ENCODE results near the gene ZMYM3. TPM values are rescaled to one million over a fixed set of nuclear protein-coding genes. Genes with fewer than 3 reads are reported as not detected.
A peak's percentile ranks its signal among the peaks of the same experiment; 100 is the strongest.
"Not testable (repeated sequence)": the region's sequence is repeated elsewhere in the genome, so short reads cannot be mapped to it uniquely, and the experiment has no call there.

Gene ZMYM3
- total RNA-seq, 1 experiment from 2014 or later, result 32.9 TPM

- intact Hi-C loops (cut with micrococcal nuclease), result no loop called here
- Histone ChIP-seq H2AFZ (ENCODE audit: low read depth, low read length, poor library complexity, severe bottlenecking) (no peak overlapping the region), H3K79me2 (ENCODE audit: insufficient read depth, low read length) (peaks cover 42% of the 10 kb centered on the region), H3K36me3 (ENCODE audit: control insufficient read depth in 1 of 2, insufficient read depth in 2 of 2, low read length in 2 of 2) (peaks cover 2 to 4% of the 10 kb centered on the region in 2 experiments; a peak in 2 of 4 replicates), H4K20me1 (ENCODE audit: insufficient read depth) (peaks cover 13% of the 10 kb centered on the region; the same call in 1 of the 2 replicates), H3K4me1 (ENCODE audit: control insufficient read depth in 1 of 2, insufficient read depth in 2 of 2, low read length in 2 of 2) (peaks cover 4 to 20% of the 10 kb centered on the region in 2 experiments; a peak in 3 of 4 replicates), H3K27ac (ENCODE audit: low read depth, low read length) (peak overlapping the region; percentile 69), H3K4me2 (ENCODE audit: low read length) (peak overlapping the region; percentile 75), H3K9me3 (ENCODE audit: control insufficient read depth in 1 of 2, insufficient read depth in 1 of 2, low read depth in 1 of 2, low read length in 2 of 2) (no peaks in the 10 kb centered on the region), H3K9ac (ENCODE audit: low read length) (peak overlapping the region; percentile 88), H3K9me2 (ENCODE audit: insufficient read depth) (no peaks in the 10 kb centered on the region), H3K4me3 (replicated peaks in 1 of 2; ENCODE audit: low read depth in 1 of 2, low read length in 2 of 2) (peak overlapping the region; percentile 43 to 76), H3K27me3 (ENCODE audit: insufficient read depth, low read length) (no peaks in the 10 kb centered on the region)
- ChIA-PET RAD21 (ENCODE audit: low non-redundant PET in 1 of 2, low total read pairs in 2 of 2, uncharacterized antibody in 2 of 2, unreplicated experiment in 2 of 2) (no interaction called here), POLR2A (interaction anchor here (0.6 to 1.2 kb wide), 7 partner anchors 10 to 100 kb away, joined by 3 to 8 read pairs (median 4); partner anchors contain the start of genes TAF1 and ZMYM3), CTCF (interaction anchor here (0.7 kb wide), 2 partner anchors 12 to 145 kb away, joined by 3 to 4 read pairs; no protein-coding TSS in a partner anchor)
- ATAC-seq (peak; percentile 70), DNase-seq (ENCODE audit: low read depth, low spot score) (peak; percentile 4)
- TSS peak; percentile 79 for BruUV-seq (replicated peaks)
- TF ChIP-seq EGR1 (IDR thresholded peaks at IDR 0.05; ENCODE audit: low read depth) (peak; percentile 55; the same call in 1 of the 2 replicates), ELF1 (IDR thresholded peaks at IDR 0.05; ENCODE audit: borderline replicate concordance, low read depth) (no peak)
These were observed 28.8 kb upstream of the ZMYM3 start for GRCh38 chrX:71282514-71283402.

GRCh38 chrX:71281300-71281699 lies 27.4 kb upstream of the ZMYM3 start:
- ATAC-seq; H3K27me3 ChIP-seq (ENCODE audit: insufficient read depth, low read length); H3K4me2 ChIP-seq (ENCODE audit: low read length); H4K20me1 ChIP-seq (ENCODE audit: insufficient read depth); H3K9me2 ChIP-seq (ENCODE audit: insufficient read depth); CTCF ChIA-PET; H3K36me3 ChIP-seq (ENCODE audit: control insufficient read depth in 1 of 2, insufficient read depth in 2 of 2, low read length in 2 of 2); POLR2A ChIA-PET; H3K4me3 ChIP-seq (replicated peaks in 1 of 2; ENCODE audit: low read depth in 1 of 2, low read length in 2 of 2); BruUV-seq (replicated peaks); DNase-seq (ENCODE audit: low read depth, low spot score); H3K27ac ChIP-seq (ENCODE audit: low read depth, low read length); intact Hi-C loops (cut with micrococcal nuclease); H2AFZ ChIP-seq (ENCODE audit: low read depth, low read length, poor library complexity, severe bottlenecking); H3K9ac ChIP-seq (ENCODE audit: low read length); H3K9me3 ChIP-seq (ENCODE audit: control insufficient read depth in 1 of 2, insufficient read depth in 1 of 2, low read depth in 1 of 2, low read length in 2 of 2): not testable (repeated sequence)
- peaks cover 27% of the 10 kb centered on the region for H3K79me2 ChIP-seq (ENCODE audit: insufficient read depth, low read length)
- peaks cover 4 to 20% of the 10 kb centered on the region in 2 experiments; a peak in 3 of 4 replicates for H3K4me1 ChIP-seq (ENCODE audit: control insufficient read depth in 1 of 2, insufficient read depth in 2 of 2, low read length in 2 of 2)
- RAD21 ChIA-PET (ENCODE audit: low non-redundant PET in 1 of 2, low total read pairs in 2 of 2, uncharacterized antibody in 2 of 2, unreplicated experiment in 2 of 2), result interaction anchor here in 1 of 2 experiments (0.7 kb wide), 1 partner anchor 8 kb away, joined by 3 read pairs; no protein-coding TSS in a partner anchor

GRCh38 chrX:71272313-71272712 lies 18.4 kb upstream of the ZMYM3 start:
- intact Hi-C loops (cut with micrococcal nuclease); POLR2A ChIA-PET; ATAC-seq: not testable (repeated sequence)

More at GRCh38 chrX:71272313-71272712, 18.4 kb upstream of the ZMYM3 start:
- H3K27ac ChIP-seq (ENCODE audit: low read depth, low read length); BruUV-seq (replicated peaks); H3K4me2 ChIP-seq (ENCODE audit: low read length); H3K79me2 ChIP-seq (ENCODE audit: insufficient read depth, low read length); H2AFZ ChIP-seq (ENCODE audit: low read depth, low read length, poor library complexity, severe bottlenecking); H3K9me2 ChIP-seq (ENCODE audit: insufficient read depth); H3K27me3 ChIP-seq (ENCODE audit: insufficient read depth, low read length); H3K9ac ChIP-seq (ENCODE audit: low read length); H3K9me3 ChIP-seq (ENCODE audit: control insufficient read depth in 1 of 2, insufficient read depth in 1 of 2, low read depth in 1 of 2, low read length in 2 of 2); H3K4me1 ChIP-seq (ENCODE audit: control insufficient read depth in 1 of 2, insufficient read depth in 2 of 2, low read length in 2 of 2); CTCF ChIA-PET; H3K4me3 ChIP-seq (replicated peaks in 1 of 2; ENCODE audit: low read depth in 1 of 2, low read length in 2 of 2); H4K20me1 ChIP-seq (ENCODE audit: insufficient read depth); RAD21 ChIA-PET (ENCODE audit: low non-redundant PET in 1 of 2, low total read pairs in 2 of 2, uncharacterized antibody in 2 of 2, unreplicated experiment in 2 of 2); H3K36me3 ChIP-seq (ENCODE audit: control insufficient read depth in 1 of 2, insufficient read depth in 2 of 2, low read length in 2 of 2); DNase-seq (ENCODE audit: low read depth, low spot score): not testable (repeated sequence)

Measured in HCT116 (cell line).